ENCODE measurements around the gene DPF3. TPM values are rescaled to one million over a fixed set of nuclear protein-coding genes. Genes with fewer than 3 reads are reported as not detected.

DPF3 gene
- total and polyA plus RNA-seq, 2 of the 13 experiments (the other 11 are each of a cell fraction or from before 2014, with no cell fraction given) = 0.09 to 0.60 TPM

- DNase-seq (ENCODE audit: low spot score) (no peak), ATAC-seq (no peak), FAIRE-seq (no peak)
- BruUV-seq (replicated peaks) = no TSS peak
- intact Hi-C loops (cut with micrococcal nuclease; ENCODE audit: unreplicated experiment) (no loop called here), in situ Hi-C loops (cut with HindIII; ENCODE audit: extremely low pct_ligation_motif_present, low pct_unique_long_range_greater_than_20kb) (no loop called here)
- Histone ChIP-seq H3K4me2 (ENCODE audit: low read depth, low read length) (no peak overlapping the region), H3K4me1 (ENCODE audit: insufficient read depth, low read length) (no peaks in the 10 kb centered on the region), H3K27ac (ENCODE audit: extremely low read length, insufficient read depth, low read length) (no peak overlapping the region), H2AFZ (ENCODE audit: low read length) (no peak overlapping the region), H3K36me3 (replicated peaks in 1 of 2; ENCODE audit: control insufficient read depth in 1 of 2, insufficient read depth in 2 of 2, low read length in 2 of 2) (no peaks in the 10 kb centered on the region), H4K20me1 (ENCODE audit: insufficient read depth, low read length) (no peaks in the 10 kb centered on the region), H3K27me3 (ENCODE audit: control insufficient read depth in 1 of 2, insufficient read depth in 2 of 2, low read length in 2 of 2) (peaks cover 6 to 65% of the 10 kb centered on the region in 2 experiments; a peak in 4 of 5 replicates), H3K79me2 (ENCODE audit: insufficient read depth, low read length) (no peaks in the 10 kb centered on the region), H3K9ac (ENCODE audit: insufficient read depth, low read depth, low read length) (no peak overlapping the region), H3K9me3 (ENCODE audit: low read length) (no peaks in the 10 kb centered on the region), H3K4me3 (replicated peaks in 1 of 3; ENCODE audit: insufficient read depth in 1 of 3, low read depth in 2 of 3, low read length in 3 of 3) (no peak overlapping the region)
- POLR2A ChIA-PET = no interaction called here
- no peak for TF ChIP-seq ZNF703 (CRISPR knock-in tag; IDR thresholded peaks at IDR 0.05; ENCODE audit: borderline replicate concordance)
- no peak for TF ChIP-seq BRCA1 (CRISPR knock-in tag; IDR thresholded peaks at IDR 0.05)
- TF ChIP-seq ZNF710 (CRISPR knock-in tag; IDR thresholded peaks at IDR 0.05; ENCODE audit: borderline replicate concordance) = no peak
- no peak for TF ChIP-seq IKZF4 (CRISPR knock-in tag; IDR thresholded peaks at IDR 0.05; ENCODE audit: borderline replicate concordance, low read depth, not compliant biosample characterization)
- no peak for TF ChIP-seq SRSF4 (IDR thresholded peaks at IDR 0.05; ENCODE audit: low read depth, low read length, poor library complexity, severe bottlenecking)
- TF ChIP-seq FOXP1 (IDR thresholded peaks at IDR 0.05) = no peak
- TF ChIP-seq FOXP1 (CRISPR knock-in tag; IDR thresholded peaks at IDR 0.05) = no peak
- 48% methylated on average over 12 of the region's 18 CpGs for whole genome bisulfite sequencing (ENCODE audit: low lambda C conversion rate)
- CTCF ChIA-PET (ENCODE audit: low intra/inter-chr PET ratio, low total read pairs) = no interaction called here
These were observed 288.6 kb downstream of the DPF3 start for GRCh38 chr14:72605096-72605920.
